Activated CD8-positive, alpha-beta memory T cell treated with anti-CD3 and anti-CD28 coated beads, Interleukin-2, amount 50 U/mL, for 1 hour (primary cell): Measurements from ENCODE around the gene UQCR11.

Source experiments
- DNase-seq: peaks from one replicate; pipeline ENCODE4 v3.0.0-alpha.2; 2020; ENCODE audit errors: extremely low read depth

UQCR11 gene

DNA sequence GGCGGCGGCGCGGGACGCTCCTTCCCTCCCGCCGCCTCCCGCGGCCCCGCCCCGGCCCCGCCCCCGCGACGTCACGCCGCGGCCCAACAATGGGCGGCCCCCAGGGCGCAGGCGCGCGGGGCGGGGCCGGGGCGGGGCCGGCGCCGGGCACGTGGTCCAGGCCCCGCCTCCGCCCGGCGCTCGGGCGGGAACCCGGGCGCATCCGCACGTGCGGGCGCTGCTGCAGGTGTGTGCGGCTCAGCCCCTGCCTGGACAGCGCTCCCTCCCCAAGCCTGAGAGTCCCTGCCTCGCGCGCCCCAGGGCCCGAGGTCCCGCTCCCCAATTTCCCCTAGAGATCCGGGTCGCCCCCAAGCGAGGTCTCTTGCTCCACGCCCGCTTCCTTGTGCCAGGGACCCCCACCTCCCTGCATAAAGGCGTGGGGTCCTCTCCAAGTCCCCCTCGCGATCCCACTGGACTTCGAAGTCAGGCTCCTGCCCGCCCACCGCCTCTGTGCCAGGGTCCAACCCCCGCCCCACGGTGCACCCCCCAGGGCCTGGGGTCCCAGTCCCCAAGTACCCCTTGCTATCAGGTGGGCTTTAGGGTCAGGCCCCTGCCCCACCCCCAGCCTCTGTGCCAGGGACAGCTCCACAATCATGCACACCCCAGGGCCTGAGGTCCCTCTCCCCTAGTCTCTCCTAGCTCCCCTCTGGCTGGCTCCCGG lies 36.8 kb downstream of the UQCR11 start, which contains the start of gene MEX3D:
Gene MEX3D, minus strand, starts transcription at position 6 of the 700 bp plus-strand sequence. CDS start 267 bp downstream, outside the sequence.
- DNase-seq: no peak

DNA sequence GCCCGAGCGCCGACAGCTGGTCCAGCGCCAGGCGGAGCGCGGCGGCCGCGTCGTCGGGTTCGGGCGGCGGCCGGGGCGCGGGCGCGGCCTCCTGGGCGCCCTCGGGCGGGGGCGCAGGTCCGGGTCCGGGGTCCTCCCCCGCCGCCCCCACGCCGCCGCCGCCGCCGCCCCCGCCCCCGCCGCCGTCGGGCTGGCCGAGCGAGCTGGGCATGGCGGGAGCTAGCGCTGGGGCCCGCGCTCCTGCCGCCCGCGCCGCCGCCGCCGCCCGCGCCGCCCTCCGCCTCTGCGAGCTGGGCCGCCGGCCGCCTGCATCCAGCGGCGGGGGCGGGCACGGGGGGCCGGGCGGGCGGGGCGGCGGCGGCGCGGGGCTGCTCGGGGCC lies 37.4 kb downstream of the UQCR11 start:
- no peak for DNase-seq

DNA sequence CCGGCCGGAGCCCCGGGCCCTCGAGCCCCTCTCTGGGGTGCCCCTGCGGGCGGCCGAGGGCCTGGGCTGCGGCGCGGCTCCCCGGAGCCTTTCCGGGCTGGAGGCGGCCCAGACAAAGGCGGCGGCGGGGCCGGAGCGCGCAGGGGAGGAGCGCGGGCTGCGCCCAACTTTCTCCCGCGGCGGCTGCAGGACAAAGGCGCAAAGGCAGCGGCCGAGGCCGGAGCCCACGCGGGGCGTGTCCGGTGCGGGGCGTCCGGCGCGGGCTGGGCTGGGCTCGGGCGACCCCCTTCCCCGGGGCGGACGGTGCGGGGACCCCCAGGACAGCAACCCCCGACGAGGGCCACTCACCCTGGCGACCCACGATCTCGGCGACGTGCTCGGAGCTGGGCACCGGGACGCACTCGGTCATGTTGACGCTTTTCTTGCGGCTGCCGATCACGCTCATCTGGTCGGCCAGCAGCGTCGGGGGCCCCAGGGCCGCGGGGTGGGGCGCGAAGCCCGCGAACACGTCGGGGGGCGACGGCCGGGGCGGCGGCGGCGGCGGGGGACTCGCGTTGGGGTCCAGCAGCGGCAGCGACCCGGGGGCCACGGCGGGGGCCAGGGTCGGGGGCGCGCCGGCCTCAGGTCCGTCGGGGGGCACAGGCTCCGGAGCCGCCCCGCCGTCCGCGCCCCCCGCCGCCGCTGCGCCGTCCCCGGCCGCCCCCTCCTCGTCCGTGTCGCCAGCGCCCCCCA lies 38.0 kb downstream of the UQCR11 start:
- no peak for DNase-seq

GRCh38 chr19:1566392-1567115 lies 38.7 kb downstream of the UQCR11 start:
- DNase-seq: no peak

GRCh38 chr19:1563251-1563650 lies 42.0 kb downstream of the UQCR11 start:
- DNase-seq: no peak

GRCh38 chr19:1561236-1561842 lies 43.9 kb downstream of the UQCR11 start:
- DNase-seq: no peak

DNA sequence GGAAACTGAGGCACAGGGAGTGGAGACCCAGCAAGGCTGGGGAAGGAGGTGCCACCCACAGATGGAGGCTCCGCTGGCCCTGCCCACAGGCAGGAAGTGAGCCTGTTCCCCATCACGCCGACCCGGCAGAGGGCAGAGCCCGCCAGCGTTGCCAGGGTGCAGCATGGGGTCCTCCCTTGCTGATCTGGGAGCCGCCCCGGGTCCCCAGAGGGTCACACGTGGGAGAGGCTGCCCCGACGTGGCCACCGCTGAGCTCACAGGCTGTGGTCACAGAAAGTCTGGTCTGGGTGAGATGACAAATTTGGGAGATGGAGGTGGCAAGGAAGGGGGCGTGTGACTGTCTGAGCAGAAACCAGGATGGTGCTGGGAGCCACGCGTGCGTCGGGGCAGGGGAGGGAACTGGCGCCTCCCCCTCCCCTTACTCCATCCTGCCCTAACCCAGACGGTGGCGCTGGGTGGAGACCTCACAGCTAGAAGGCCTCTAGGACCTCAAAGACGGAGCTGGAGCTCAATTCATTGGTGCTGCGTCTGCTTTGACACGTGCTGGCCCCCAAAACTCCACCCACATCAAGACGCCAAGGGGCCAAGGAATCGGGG lies 44.9 kb downstream of the UQCR11 start:
- DNase-seq: no peak

- no peak for DNase-seq
These were observed 46.7 kb downstream of the UQCR11 start for GRCh38 chr19:1558552-1558951.

DNA sequence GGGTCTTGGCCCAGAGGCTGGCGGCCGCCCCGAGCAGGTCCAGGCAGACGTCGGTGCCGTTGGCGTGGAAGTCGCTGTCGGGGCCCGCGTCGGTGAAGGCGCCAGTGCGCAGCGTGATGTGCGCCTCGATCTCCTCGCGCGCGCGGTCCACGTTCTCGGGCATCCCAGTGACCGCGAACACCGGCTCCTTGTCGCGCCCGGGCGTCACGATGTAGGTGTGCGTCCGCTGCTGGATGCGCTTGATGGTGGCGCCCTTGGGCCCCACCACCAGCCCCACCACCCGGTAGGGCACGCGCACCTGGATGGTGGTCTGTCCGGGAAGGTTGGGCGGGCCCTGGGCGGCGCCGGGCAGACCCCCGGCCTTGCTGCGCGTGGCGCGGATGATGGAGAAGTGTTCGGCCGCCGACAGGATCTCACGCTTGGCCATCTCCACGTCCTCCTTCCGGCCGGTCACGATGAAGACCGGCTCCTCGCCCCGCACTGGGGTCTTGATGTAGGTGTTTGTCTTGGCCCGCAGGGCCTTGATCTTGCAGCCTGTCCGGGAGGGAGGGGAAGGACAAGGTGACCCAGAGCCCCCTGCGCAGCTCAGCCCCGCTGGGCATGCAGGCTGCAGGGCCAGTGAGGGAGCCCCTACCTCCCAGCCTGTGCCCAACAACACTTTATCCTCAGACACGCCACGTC lies 48.7 kb downstream of the UQCR11 start:
- no peak for DNase-seq

- DNase-seq: no peak
These were observed 49.5 kb downstream of the UQCR11 start for GRCh38 chr19:1555487-1556389.

DNA sequence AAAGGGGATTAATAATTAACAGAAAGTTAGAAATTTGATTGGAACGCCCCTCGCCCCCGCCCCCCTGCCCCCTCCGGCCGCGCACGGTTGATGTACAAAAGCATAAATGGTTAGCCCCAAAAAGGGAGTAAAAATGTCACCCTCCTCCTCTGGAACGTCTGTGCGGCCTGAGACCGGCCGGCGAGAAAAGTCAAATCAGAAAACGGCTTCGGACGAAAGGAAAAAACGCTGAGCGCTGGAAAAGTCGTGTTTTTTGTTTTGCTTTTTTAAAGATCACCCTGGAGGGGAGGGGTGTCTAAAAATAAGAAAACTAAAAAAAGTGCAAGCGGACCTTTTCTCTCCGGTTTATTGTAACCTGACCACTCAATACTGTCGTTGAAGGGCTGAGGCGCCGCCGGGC lies 50.3 kb downstream of the UQCR11 start:
- no peak for DNase-seq

DNA sequence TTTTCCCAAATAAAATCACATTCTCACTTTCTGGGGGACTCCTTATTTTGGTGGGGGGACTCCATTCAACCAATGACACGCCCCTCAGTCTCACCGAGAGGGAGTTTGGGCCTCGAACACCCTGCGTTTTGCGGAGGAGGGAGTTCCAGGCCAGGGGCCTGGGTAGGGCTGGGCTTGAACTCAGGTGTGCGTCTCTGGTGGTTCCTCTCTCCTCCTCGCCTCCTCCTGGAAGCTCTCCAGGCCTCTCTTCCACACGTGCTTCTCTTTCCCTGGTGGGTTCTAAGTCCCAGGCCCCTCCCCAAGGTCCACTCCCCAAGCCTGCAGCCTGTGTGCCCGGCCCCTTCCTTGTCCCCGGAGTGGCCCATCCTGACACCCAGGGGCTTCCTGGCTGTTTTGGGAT lies 51.8 kb downstream of the UQCR11 start:
- DNase-seq: no peak

DNA sequence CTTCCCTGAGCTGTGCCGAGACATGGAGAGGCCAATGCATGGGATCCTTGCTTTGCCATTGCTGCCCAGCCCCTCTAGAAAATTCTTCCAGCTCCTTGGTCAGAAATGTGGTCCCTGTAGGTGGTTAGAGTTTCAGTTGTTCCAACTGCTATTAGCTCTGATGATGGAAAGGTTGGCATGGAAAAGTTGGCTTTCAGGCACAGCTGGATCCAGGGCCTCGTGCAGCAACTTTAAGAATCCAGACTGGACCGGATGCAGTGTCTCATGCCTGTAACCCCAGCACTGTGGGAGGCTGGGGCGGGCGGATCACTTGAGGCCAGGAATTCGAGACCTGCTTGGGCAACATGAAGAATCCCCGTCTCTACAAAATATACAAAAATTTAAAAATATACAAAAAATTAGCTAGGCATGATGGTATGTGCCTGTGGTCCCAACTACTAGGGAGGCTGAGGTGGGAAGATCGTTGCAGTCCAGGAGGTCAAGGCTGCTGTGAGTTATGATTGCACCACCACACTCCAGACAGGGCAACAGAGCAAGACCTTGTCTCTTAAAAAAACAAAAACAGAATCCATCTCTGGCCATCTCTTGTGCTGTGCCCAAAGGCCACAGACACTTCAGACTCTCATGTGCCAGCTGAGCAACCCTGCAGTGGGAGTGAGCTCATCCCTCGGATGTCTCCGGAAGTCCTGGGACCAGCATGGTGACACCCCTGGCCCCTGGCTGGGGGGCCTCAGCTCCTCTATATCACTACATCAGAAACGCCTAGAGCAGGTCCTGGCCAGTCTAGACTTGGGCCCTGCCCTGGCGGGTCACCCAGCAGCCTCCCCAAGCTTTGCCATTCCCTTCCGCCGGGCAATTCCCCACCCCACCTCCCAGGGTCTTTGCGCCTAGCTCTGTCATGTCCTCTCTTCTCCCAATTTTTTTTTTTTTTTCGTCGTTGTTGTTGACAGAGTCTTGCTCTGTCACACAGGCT lies 53.9 kb downstream of the UQCR11 start:
- no peak for DNase-seq

- no peak for DNase-seq
These were observed 55.8 kb downstream of the UQCR11 start for GRCh38 chr19:1549332-1549945.
